Bronchial epithelial cell (primary cell): Measurements from ENCODE around the gene MYLIP. TPM values are rescaled to one million over a fixed set of nuclear protein-coding genes. Genes with fewer than 3 reads are reported as not detected.
A peak's percentile ranks its signal among the peaks of the same experiment; 100 is the strongest.

Source experiments
- DNase-seq: peaks from one replicate; pipeline ENCODE4 v3.0.0-alpha.2; 2010; ENCODE audit warnings: low read depth
- FAIRE-seq: peaks from 2 replicates; lab custom pipeline; 2011; peaks lifted over from hg19 to GRCh38; lab: Jason Lieb, UNC
- H3K27me3 ChIP-seq: 2 replicates; pipeline ENCODE4 v1.5.1; 2011; ENCODE audit warnings: low read length; ENCODE audit not compliant: control insufficient read depth, insufficient read depth
- H3K36me3 ChIP-seq: 2 replicates; pipeline ENCODE4 v1.5.1; 2011; ENCODE audit warnings: low read length; ENCODE audit not compliant: control insufficient read depth, insufficient read depth
- H3K4me3 ChIP-seq: 2 replicates; pipeline ENCODE4 v1.5.1; 2011; ENCODE audit warnings: mild to moderate bottlenecking, low read depth, low read length, control low read depth
- total RNA-seq: library from RNA; depleted of rRNA; stranded (reverse); fragments of >200 nt; gene quantifications from 2 replicates; pipeline ENCODE4 v1.2.1, GENCODE V29; 2014
- TF ChIP-seq, protein P1 (sequence below): IDR thresholded peaks from 2 replicates; pipeline ENCODE4 v1.5.1; 2011; ENCODE audit warnings: mild to moderate bottlenecking, moderate library complexity, low read length, control low read depth, inconsistent platforms; ENCODE audit not compliant: insufficient read depth, severe bottlenecking

The MYLIP gene
- total RNA-seq, 1 donor from 2014 or later: 8.2 TPM

DNA sequence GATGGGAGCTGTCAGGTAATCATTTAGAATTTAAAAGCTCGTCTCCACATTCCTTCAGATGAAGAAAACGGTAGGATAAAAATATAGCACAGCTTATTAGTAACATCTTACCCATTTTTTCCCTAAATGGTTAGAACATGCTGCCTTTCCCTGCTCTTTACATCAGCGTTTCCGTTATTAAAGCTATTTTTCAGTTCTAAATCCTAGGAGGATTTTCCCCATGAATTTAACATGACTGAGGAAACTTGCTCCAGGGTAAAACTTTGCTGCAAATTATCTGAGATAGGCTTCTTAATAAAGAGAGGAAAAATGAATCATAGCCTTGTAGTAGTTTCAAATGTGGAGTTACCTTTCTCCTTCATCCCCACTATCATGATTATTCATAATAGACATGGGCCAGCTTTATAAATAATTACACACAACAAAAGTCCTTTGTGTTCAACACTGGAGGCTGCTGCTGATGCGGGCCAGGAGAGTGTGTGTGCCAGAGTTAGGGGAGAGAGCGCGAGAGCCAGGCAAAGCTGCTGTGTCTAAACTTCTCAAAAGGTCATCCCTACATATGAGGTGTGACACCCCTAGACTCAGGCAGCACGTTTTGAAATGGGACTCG is 24.4 kb downstream of the MYLIP start:
- no peak overlapping the region for H3K4me3 ChIP-seq
- no peaks in the 10 kb centered on the region for H3K36me3 ChIP-seq
- H3K27me3 ChIP-seq: no peaks in the 10 kb centered on the region
- TF ChIP-seq, protein P1, sequence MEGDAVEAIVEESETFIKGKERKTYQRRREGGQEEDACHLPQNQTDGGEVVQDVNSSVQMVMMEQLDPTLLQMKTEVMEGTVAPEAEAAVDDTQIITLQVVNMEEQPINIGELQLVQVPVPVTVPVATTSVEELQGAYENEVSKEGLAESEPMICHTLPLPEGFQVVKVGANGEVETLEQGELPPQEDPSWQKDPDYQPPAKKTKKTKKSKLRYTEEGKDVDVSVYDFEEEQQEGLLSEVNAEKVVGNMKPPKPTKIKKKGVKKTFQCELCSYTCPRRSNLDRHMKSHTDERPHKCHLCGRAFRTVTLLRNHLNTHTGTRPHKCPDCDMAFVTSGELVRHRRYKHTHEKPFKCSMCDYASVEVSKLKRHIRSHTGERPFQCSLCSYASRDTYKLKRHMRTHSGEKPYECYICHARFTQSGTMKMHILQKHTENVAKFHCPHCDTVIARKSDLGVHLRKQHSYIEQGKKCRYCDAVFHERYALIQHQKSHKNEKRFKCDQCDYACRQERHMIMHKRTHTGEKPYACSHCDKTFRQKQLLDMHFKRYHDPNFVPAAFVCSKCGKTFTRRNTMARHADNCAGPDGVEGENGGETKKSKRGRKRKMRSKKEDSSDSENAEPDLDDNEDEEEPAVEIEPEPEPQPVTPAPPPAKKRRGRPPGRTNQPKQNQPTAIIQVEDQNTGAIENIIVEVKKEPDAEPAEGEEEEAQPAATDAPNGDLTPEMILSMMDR: no peak
- FAIRE-seq (no peak), DNase-seq (no peak)

DNA sequence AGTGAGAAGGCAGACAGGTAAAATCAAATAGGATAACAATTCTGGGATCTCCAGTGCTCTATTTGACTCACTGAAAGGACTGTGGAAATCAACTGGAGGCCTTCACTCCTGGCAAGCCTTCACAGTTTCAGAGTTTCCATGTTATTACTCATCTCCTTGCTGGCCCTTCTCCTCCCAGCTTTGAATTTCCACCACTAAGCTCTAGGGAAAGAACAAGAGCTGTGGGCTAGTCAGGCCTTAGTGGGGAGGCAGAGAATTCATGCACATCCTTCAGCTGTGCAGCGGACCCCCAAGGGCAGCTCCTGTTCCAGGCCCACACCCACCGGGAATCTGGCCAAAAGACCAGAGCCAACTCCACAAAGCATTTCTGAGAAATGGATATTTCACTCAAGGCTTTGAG is 26.0 kb downstream of the MYLIP start:
- peak; percentile 54 for DNase-seq
- no peak for FAIRE-seq
- no peaks in the 10 kb centered on the region for H3K27me3 ChIP-seq

DNA sequence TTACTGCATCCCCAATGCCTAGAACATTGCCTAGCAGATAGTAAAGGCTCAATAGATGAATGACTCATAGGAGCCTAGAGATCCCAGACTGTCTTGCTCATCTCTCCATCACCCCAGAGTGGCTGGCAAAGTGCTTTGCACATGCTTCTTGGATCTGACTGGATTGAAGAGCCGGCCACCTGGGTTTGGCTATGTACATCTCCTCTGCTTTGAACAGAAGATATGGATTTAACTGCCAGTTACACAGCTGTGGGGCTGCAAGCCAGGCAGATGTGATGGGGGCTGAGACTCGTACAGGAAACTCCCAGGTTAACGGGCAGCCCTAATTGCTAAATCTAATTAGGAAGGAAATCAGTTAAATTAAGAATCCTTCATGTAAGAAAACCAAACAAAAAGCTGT is 28.6 kb downstream of the MYLIP start:
- H3K4me3 ChIP-seq: no peak overlapping the region

More for the DNA sequence above, 26.0 kb downstream of the MYLIP start:
- Histone ChIP-seq H3K4me3 (no peak overlapping the region), H3K36me3 (no peaks in the 10 kb centered on the region)
- TF ChIP-seq, protein P1: no peak

DNA sequence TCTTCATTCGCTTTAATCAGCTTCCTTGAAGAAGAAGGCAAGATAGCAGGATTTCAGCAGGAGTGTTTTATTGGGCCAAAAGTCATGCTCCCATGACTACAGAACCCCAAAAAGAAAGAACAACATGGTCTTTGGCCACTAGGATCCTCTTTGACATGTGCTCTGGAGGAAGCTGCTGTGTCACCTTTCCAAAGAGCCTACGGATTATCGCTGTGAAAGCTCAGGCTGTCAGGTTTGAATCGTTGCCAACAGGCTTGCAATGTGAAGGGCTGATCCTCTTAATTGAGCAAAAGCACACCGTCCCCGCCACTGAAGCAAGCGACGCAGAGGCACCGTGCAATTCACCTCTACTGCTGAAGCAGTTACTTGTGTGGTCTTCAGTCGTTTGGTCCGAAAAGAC is 29.0 kb downstream of the MYLIP start:
- no peaks in the 10 kb centered on the region for H3K36me3 ChIP-seq
- H3K4me3 ChIP-seq: no peak overlapping the region
- H3K27me3 ChIP-seq: no peaks in the 10 kb centered on the region
- DNase-seq (no peak), FAIRE-seq (no peak)
- TF ChIP-seq, protein P1: no peak

More for the DNA sequence above, 28.6 kb downstream of the MYLIP start:
- Histone ChIP-seq H3K27me3 (no peaks in the 10 kb centered on the region), H3K36me3 (no peaks in the 10 kb centered on the region)
- TF ChIP-seq, protein P1: no peak
- FAIRE-seq: no peak
- no peak for DNase-seq

DNA sequence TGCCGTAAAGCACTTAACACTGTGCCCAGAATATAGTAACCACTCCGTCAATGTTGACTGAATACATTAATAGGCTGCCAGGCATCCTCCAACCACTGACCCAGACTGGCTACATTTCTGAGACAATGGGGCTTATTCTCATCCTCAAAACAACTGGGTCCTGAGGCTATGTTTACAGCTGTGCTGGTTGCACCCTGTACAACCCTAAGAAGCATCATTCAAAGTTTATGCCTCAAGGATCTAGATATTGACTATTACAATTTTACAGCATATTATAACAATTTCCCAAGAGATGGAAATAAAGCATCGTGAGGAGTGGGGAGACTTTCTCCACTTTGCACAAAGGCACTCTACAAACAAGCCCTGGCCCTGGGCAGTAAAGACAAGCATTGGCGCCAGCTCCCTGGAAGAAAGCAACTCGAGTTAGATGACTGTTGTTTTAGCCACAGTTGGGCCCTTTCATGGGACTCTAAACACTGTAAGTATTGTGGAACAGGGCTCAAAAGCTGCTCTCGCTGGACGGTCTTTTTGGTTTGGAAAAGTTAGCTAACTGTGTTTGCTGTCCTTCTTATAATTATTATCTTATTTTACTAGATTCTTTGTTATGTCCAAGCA is 30.2 kb downstream of the MYLIP start:
- no peak for FAIRE-seq
- TF ChIP-seq, protein P1: no peak
- no peaks in the 10 kb centered on the region for H3K36me3 ChIP-seq
- H3K27me3 ChIP-seq: no peaks in the 10 kb centered on the region
- no peak overlapping the region for H3K4me3 ChIP-seq
- no peak for DNase-seq
